Activated CD8-positive, alpha-beta T cell treated with anti-CD3 and anti-CD28 coated beads for 36 hours (primary cell): ENCODE data around the gene FUT1. TPM values are rescaled to one million over a fixed set of nuclear protein-coding genes. Genes with fewer than 3 reads are reported as not detected.
A peak's percentile ranks its signal among the peaks of the same experiment; 100 is the strongest.

ENCODE experiments used
- ATAC-seq: fragments of 200-7000 bp; cut with Tn5 transposase; one replicate; pipeline ENCODE4 v1.10.0; 2021; ENCODE audit warnings: mild to moderate bottlenecking, moderate library complexity
- CTCF ChIA-PET: fragments of 350-600 bp; sonication (Branson Sonifier 250); formaldehyde crosslinking; loops from one replicate; lab custom pipeline; 2021; ENCODE audit warnings: antibody characterized with exemption; lab: Charles Lee
- POLR2A ChIA-PET: fragments of 350-600 bp; sonication (Branson Sonifier 250); formaldehyde crosslinking; loops from one replicate; lab custom pipeline; 2021; ENCODE audit warnings: antibody characterized with exemption; lab: Charles Lee
- DNase-seq: peaks from one replicate; pipeline ENCODE4 v3.0.0-alpha.2; 2020
- H3K27ac Mint-ChIP-seq: one replicate; pipeline ENCODE4 v1.8.0; 2021; ENCODE audit warnings: mild to moderate bottlenecking, mixed read lengths
- H3K27me3 Mint-ChIP-seq: one replicate; pipeline ENCODE4 v1.8.0; 2021; ENCODE audit warnings: mixed read lengths
- H3K36me3 Mint-ChIP-seq: one replicate; pipeline ENCODE4 v1.8.0; 2021; ENCODE audit warnings: low read depth, mixed read lengths
- H3K4me1 Mint-ChIP-seq: one replicate; pipeline ENCODE4 v1.8.0; 2021; ENCODE audit warnings: low read depth, mixed read lengths
- H3K4me3 Mint-ChIP-seq: one replicate; pipeline ENCODE4 v1.8.0; 2021; ENCODE audit warnings: mild to moderate bottlenecking, moderate library complexity, mixed read lengths
- H3K9me3 Mint-ChIP-seq: one replicate; pipeline ENCODE4 v1.8.0; 2021; ENCODE audit warnings: mixed read lengths
- CTCF ChIP-seq: fragments of 200-600 bp; IDR thresholded peaks from one replicate; pipeline ENCODE4 v1.8.0; 2022; ENCODE audit warnings: antibody characterized with exemption, mild to moderate bottlenecking
- intact Hi-C: fragments of 100-400 bp; cut with micrococcal nuclease; formaldehyde crosslinking; loops from one replicate; pipeline ENCODE4 v1.10.0; 2022
- total RNA-seq, 2 experiments: library from RNA; stranded (reverse); gene quantifications; one replicate each; pipeline ENCODE4 v1.2.3, GENCODE V29; 2021

Gene FUT1
- total RNA-seq, 2 experiments from 2014 or later = 0.09 to 0.11 TPM

DNA sequence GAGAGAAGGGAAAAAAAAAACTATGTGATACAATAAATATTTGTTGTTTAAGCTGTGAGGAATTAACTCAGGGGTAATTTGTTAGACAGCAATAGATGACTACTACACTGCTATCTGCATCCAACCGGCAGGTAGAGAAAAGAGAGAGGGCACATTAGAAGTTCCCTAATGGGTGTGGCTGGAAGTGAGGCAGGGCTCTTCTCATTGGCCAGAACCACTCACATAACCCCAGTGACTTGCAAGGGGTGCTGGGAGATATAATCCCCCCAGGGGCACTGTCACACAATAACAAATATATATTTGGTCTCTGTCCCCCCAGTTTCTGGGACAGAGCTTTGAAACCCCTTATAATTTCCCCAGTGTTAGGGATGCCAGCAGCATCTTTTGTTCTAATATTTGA lies 27.2 kb upstream of the FUT1 start:
- no peak for TF ChIP-seq CTCF
- H3K4me3 Mint-ChIP-seq = no peak overlapping the region
- H3K27me3 Mint-ChIP-seq = peaks cover 3% of the 10 kb centered on the region
- DNase-seq = no peak
- POLR2A ChIA-PET = no interaction called here
- intact Hi-C loops = no loop called here
- H3K36me3 Mint-ChIP-seq = no peaks in the 10 kb centered on the region
- peak; percentile 27 for ATAC-seq
- CTCF ChIA-PET = interaction anchor here (1.5 to 1.6 kb wide), 2 partner anchors 8 to 63 kb away, joined by 4 to 11 read pairs; no protein-coding TSS in a partner anchor
- H3K27ac Mint-ChIP-seq = no peak overlapping the region
- H3K4me1 Mint-ChIP-seq = peaks cover 3% of the 10 kb centered on the region
- no peaks in the 10 kb centered on the region for H3K9me3 Mint-ChIP-seq

DNA sequence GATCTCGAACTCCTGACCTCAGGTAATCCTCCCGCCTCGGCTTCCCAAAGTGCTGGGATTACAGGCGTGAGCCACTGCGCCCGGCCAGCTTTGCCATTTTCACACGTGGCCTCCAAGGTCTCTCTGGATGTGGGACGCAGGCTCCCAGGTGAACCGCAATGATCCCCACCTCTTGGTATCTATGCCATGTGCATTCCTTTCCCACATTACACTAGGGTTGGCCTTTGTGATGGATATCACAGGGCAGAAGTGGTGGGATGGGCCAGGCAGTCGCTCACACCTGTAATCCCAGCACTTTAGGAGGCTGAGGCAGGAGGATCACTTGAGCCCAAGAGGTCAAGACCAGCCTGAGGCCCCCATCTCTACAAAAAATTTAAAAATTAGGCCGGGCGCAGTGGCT lies 25.3 kb upstream of the FUT1 start:
- Mint-ChIP-seq H3K36me3 (no peaks in the 10 kb centered on the region), H3K27me3 (peaks cover 3% of the 10 kb centered on the region), H3K27ac (no peak overlapping the region), H3K4me3 (no peak overlapping the region), H3K9me3 (no peaks in the 10 kb centered on the region), H3K4me1 (peaks cover 3% of the 10 kb centered on the region)
- DNase-seq (no peak), ATAC-seq (no peak)
- intact Hi-C loops = no loop called here
- CTCF ChIA-PET = interaction anchor here (1.1 kb wide), 1 partner anchor 18 kb away, joined by 3 read pairs; no protein-coding TSS in a partner anchor
- POLR2A ChIA-PET = interaction anchor here (1.1 kb wide), 1 partner anchor 19 kb away, joined by 4 read pairs; no protein-coding TSS in a partner anchor
- no peak for TF ChIP-seq CTCF

DNA sequence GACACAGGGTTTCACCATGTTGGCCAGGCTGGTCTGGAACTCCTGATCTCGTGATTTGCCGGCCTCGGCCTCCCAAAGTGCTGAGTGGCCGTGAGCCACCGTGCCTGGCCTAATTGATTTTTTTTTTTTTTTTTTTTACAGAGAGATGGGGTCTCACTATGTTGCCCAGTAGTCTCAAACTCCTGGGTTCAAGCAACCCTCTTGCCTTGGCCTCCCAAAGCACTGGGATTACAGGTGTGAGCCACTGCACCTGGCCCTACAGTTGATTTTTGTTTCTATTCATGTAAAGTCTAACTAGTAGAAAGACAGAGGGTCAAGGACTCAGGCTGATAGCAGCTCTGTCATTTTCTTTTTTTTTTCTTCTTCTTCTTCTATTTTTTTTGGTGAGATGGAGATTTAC lies 24.7 kb upstream of the FUT1 start:
- Mint-ChIP-seq H3K36me3 (no peaks in the 10 kb centered on the region), H3K27me3 (no peaks in the 10 kb centered on the region), H3K4me3 (no peak overlapping the region), H3K4me1 (no peaks in the 10 kb centered on the region), H3K27ac (no peak overlapping the region), H3K9me3 (no peaks in the 10 kb centered on the region)
- intact Hi-C loops = no loop called here
- no peak for TF ChIP-seq CTCF
- DNase-seq = no peak
- POLR2A ChIA-PET = no interaction called here
- CTCF ChIA-PET = no interaction called here
- ATAC-seq = no peak

GRCh38 chr19:48772503-48772953 lies 20.1 kb upstream of the FUT1 start:
- H3K36me3 Mint-ChIP-seq = no peaks in the 10 kb centered on the region
- no peaks in the 10 kb centered on the region for H3K9me3 Mint-ChIP-seq
- no peak for TF ChIP-seq CTCF
- intact Hi-C loops = no loop called here
- no peaks in the 10 kb centered on the region for H3K4me1 Mint-ChIP-seq
- ChIA-PET CTCF (interaction anchor here (1.2 kb wide), 1 partner anchor 15 kb away, joined by 4 read pairs; no protein-coding TSS in a partner anchor), POLR2A (no interaction called here)
- ATAC-seq (no peak), DNase-seq (no peak)
- H3K27ac Mint-ChIP-seq = no peak overlapping the region
- peaks cover 10% of the 10 kb centered on the region for H3K27me3 Mint-ChIP-seq
- H3K4me3 Mint-ChIP-seq = no peak overlapping the region

DNA sequence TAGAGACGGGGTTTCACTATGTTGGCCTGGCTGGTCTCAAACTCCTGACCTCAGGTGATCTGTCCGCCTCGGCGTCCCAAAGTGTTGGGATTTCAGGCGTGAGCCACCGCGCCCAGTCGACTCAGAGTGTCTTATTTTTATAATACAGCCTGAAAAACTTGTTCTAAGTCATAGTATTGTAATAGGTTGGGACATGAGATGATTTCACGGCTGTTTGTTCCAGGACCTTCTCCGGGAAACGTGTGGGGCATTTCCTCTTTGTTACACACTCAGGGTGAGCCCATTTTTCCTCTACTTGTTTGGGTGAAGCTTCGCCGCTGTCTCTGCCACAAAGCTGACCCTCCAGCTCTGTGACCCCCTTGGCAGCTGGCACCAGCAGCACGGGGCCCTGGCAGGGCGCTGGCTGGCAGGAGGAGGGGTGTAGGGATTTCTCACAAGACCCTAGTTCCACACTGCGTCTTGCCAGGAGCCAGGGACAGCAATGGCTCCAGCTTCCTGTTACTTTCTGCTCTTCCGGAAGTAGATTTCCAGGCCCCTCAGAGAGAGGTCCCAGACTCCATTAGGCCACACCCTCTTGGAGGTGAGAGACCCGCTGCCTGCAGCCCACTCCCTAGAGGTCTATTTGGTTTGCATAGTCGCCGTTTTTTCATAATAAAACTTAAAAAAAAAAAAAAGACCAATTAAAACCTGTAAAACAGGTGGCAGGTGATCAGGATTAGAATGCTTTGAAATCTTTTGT lies 18.5 kb upstream of the FUT1 start:
- no peak for ATAC-seq
- no peak for DNase-seq
- intact Hi-C loops = no loop called here
- Mint-ChIP-seq H3K27ac (no peak overlapping the region), H3K9me3 (no peaks in the 10 kb centered on the region), H3K36me3 (no peaks in the 10 kb centered on the region), H3K4me1 (no peaks in the 10 kb centered on the region), H3K4me3 (no peak overlapping the region), H3K27me3 (peaks cover 11% of the 10 kb centered on the region)
- POLR2A ChIA-PET = interaction anchor here (1.5 kb wide), 1 partner anchor 42 kb away, joined by 4 read pairs; no protein-coding TSS in a partner anchor
- CTCF ChIA-PET = interaction anchor here (1.1 to 1.5 kb wide), 2 partner anchors 95 to 223 kb away, joined by 3 to 4 read pairs; partner anchors contain the start of gene RUVBL2
- TF ChIP-seq CTCF = no peak
